Right atrium auricular region (tissue), 2 donors: ENCODE measurements around the gene PLSCR4. TPM values are rescaled to one million over a fixed set of nuclear protein-coding genes. Genes with fewer than 3 reads are reported as not detected.

Experiments used
- DNase-seq: peaks from one replicate; pipeline ENCODE4 v3.0.0-alpha.2; 2019; ENCODE audit warnings: low spot score
- H3K27ac ChIP-seq, 2 donors: fragments of 200-600 bp; sonication (generic); 1 replicate in 1 of 2; 2 replicates in 1 of 2; pipeline ENCODE4 v1.5.1; 2016 to 2019
- H3K27me3 ChIP-seq, 2 donors: fragments of 200-600 bp; sonication (generic); one replicate each; pipeline versions ENCODE4 v1.5.1 to v1.6.0; 2017 to 2019
- H3K36me3 ChIP-seq: fragments of 200-600 bp; sonication (generic); one replicate; pipeline ENCODE4 v1.5.1; 2016
- H3K4me1 ChIP-seq, 2 donors: fragments of 200-600 bp; sonication (generic); one replicate each; pipeline versions ENCODE4 v1.5.1 to v1.6.0; 2017 to 2019
- H3K4me3 ChIP-seq, 2 donors: fragments of 200-600 bp; sonication (generic); 1 replicate in 1 of 2; 2 replicates in 1 of 2; pipeline ENCODE4 v1.5.1; 2017 to 2019; ENCODE audit warnings: mild to moderate bottlenecking in 1 of 2, moderate library complexity in 1 of 2
- H3K9me3 ChIP-seq, 2 donors: fragments of 200-600 bp; sonication (generic); one replicate each; pipeline ENCODE4 v1.5.1; 2019
- CTCF ChIP-seq, 2 donors: fragments of 200-600 bp; sonication (generic); IDR thresholded peaks; one replicate each; pipeline ENCODE4 v1.5.1; 2019; ENCODE audit warnings: antibody characterized with exemption in 2 of 2
- total RNA-seq, 2 donors: library from RNA; depleted of rRNA; stranded (reverse); fragments of >200 nt; gene quantifications; one replicate each; pipeline ENCODE4 v1.1.0, GENCODE V29; 2016

Gene PLSCR4
- total RNA-seq, 2 donors from 2014 or later, result 22.9 to 31.5 TPM

GRCh38 chr3:146184241-146185015, 66.5 kb downstream of the PLSCR4 start:
- H3K27ac ChIP-seq, result no peak overlapping the region
- no peaks in the 10 kb centered on the region for H3K9me3 ChIP-seq
- no peak for TF ChIP-seq CTCF (IDR thresholded peaks at IDR 0.05)
- H3K36me3 ChIP-seq, result no peaks in the 10 kb centered on the region
- no peak overlapping the region for H3K4me3 ChIP-seq
- H3K27me3 ChIP-seq, result no peaks in the 10 kb centered on the region
- no peak for DNase-seq
- H3K4me1 ChIP-seq, result no peaks in the 10 kb centered on the region

- H3K4me1 ChIP-seq, result no peaks in the 10 kb centered on the region
- no peak for DNase-seq
- no peak for TF ChIP-seq CTCF (IDR thresholded peaks at IDR 0.05)
- no peak overlapping the region for H3K4me3 ChIP-seq
- no peak overlapping the region for H3K27ac ChIP-seq
- H3K36me3 ChIP-seq, result no peaks in the 10 kb centered on the region
- H3K27me3 ChIP-seq, result no peaks in the 10 kb centered on the region
- H3K9me3 ChIP-seq, result no peaks in the 10 kb centered on the region
These were observed 69.7 kb downstream of the PLSCR4 start for GRCh38 chr3:146181216-146181615.

- no peak overlapping the region for H3K4me3 ChIP-seq
- no peak overlapping the region for H3K27ac ChIP-seq
- DNase-seq, result no peak
- TF ChIP-seq CTCF (IDR thresholded peaks at IDR 0.05), result no peak
- H3K4me1 ChIP-seq, result no peaks in the 10 kb centered on the region
- no peaks in the 10 kb centered on the region for H3K36me3 ChIP-seq
- no peaks in the 10 kb centered on the region for H3K27me3 ChIP-seq
- H3K9me3 ChIP-seq, result no peaks in the 10 kb centered on the region
These were observed 70.5 kb downstream of the PLSCR4 start for GRCh38 chr3:146180376-146180775.

GRCh38 chr3:146178006-146178689, 72.8 kb downstream of the PLSCR4 start:
- TF ChIP-seq CTCF (IDR thresholded peaks at IDR 0.05), result no peak
- no peak overlapping the region for H3K4me3 ChIP-seq
- H3K27me3 ChIP-seq, result no peaks in the 10 kb centered on the region
- H3K27ac ChIP-seq, result no peak overlapping the region
- no peaks in the 10 kb centered on the region for H3K9me3 ChIP-seq
- no peak for DNase-seq
- H3K36me3 ChIP-seq, result no peaks in the 10 kb centered on the region
- H3K4me1 ChIP-seq, result no peaks in the 10 kb centered on the region

GRCh38 chr3:146177519-146177918, 73.4 kb downstream of the PLSCR4 start:
- Histone ChIP-seq H3K9me3 (no peaks in the 10 kb centered on the region), H3K36me3 (no peaks in the 10 kb centered on the region), H3K27ac (no peak overlapping the region), H3K27me3 (no peaks in the 10 kb centered on the region), H3K4me3 (no peak overlapping the region), H3K4me1 (no peaks in the 10 kb centered on the region)
- DNase-seq, result no peak
- TF ChIP-seq CTCF (IDR thresholded peaks at IDR 0.05), result no peak
